WI38 (cell line): Measurements from ENCODE around the gene GINS2.

Experiments
- H3K4me3 ChIP-seq: 2 replicates; pipeline ENCODE4 v1.5.1; 2011; ENCODE audit warnings: low read depth, mild to moderate bottlenecking, control low read depth, low read length
- CTCF ChIP-seq: IDR thresholded peaks from 2 replicates; pipeline ENCODE4 v1.5.1; 2012; ENCODE audit warnings: low read depth, mild to moderate bottlenecking, control low read depth, low read length

The GINS2 gene

GRCh38 chr16:85660843-85661739 lies 27.7 kb downstream of the GINS2 start:
- no peak for TF ChIP-seq CTCF
- no peak overlapping the region for H3K4me3 ChIP-seq

- TF ChIP-seq CTCF, result peak; percentile 95
- no peak overlapping the region for H3K4me3 ChIP-seq
Measured at GRCh38 chr16:85659805-85660511, 28.8 kb downstream of the GINS2 start.

- H3K4me3 ChIP-seq, result no peak overlapping the region
- TF ChIP-seq CTCF, result no peak
Measured at GRCh38 chr16:85659336-85659735, 29.4 kb downstream of the GINS2 start.

- no peak overlapping the region for H3K4me3 ChIP-seq
Measured at GRCh38 chr16:85658504-85659326, 30.0 kb downstream of the GINS2 start.

GRCh38 chr16:85657996-85658395 lies 30.8 kb downstream of the GINS2 start:
- no peak overlapping the region for H3K4me3 ChIP-seq
- no peak for TF ChIP-seq CTCF

More at GRCh38 chr16:85658504-85659326, 30.0 kb downstream of the GINS2 start:
- no peak for TF ChIP-seq CTCF

- H3K4me3 ChIP-seq, result no peak overlapping the region
- TF ChIP-seq CTCF, result no peak
Measured at GRCh38 chr16:85657267-85657650, 31.5 kb downstream of the GINS2 start.
